SKM-1 (cell line): Measurements from ENCODE around the gene MAPK8IP3.

Source experiments
- DNase-seq: peaks from one replicate; lab custom pipeline; 2025; ENCODE audit not compliant: unreplicated experiment; lab: John Stamatoyannopoulos, UW

MAPK8IP3 gene

GRCh38 chr16:1705688-1706385, at the start of gene MAPK8IP3:
TSS of gene MAPK8IP3 (plus strand) at chr16:1706195. CDS start at chr16:1706340, 145 bp downstream.
- DNase-seq: peak; percentile 64

GRCh38 chr16:1656808-1657617, 49.0 kb upstream of the MAPK8IP3 start:
- no peak for DNase-seq

- DNase-seq: no peak
Measured at GRCh38 chr16:1657841-1658240, 48.2 kb upstream of the MAPK8IP3 start.

- no peak for DNase-seq
Measured at GRCh38 chr16:1659031-1659430, 47.0 kb upstream of the MAPK8IP3 start.

GRCh38 chr16:1661826-1662225, 44.2 kb upstream of the MAPK8IP3 start:
- no peak for DNase-seq

GRCh38 chr16:1662543-1662942, 43.5 kb upstream of the MAPK8IP3 start:
- DNase-seq: no peak

- no peak for DNase-seq
Measured at GRCh38 chr16:1665829-1666228, 40.2 kb upstream of the MAPK8IP3 start.

- no peak for DNase-seq
Measured at GRCh38 chr16:1666316-1666715, 39.7 kb upstream of the MAPK8IP3 start.

GRCh38 chr16:1667271-1667670, 38.7 kb upstream of the MAPK8IP3 start:
- DNase-seq: no peak

- no peak for DNase-seq
Measured at GRCh38 chr16:1667916-1668315, 38.1 kb upstream of the MAPK8IP3 start.

GRCh38 chr16:1668612-1669319, 37.2 kb upstream of the MAPK8IP3 start:
- DNase-seq: no peak

- no peak for DNase-seq
Measured at GRCh38 chr16:1669698-1670097, 36.3 kb upstream of the MAPK8IP3 start.

- no peak for DNase-seq
Measured at GRCh38 chr16:1670371-1670770, 35.6 kb upstream of the MAPK8IP3 start.

GRCh38 chr16:1670866-1671265, 35.1 kb upstream of the MAPK8IP3 start:
- DNase-seq: no peak

- no peak for DNase-seq
Measured at GRCh38 chr16:1673424-1674151, 32.4 kb upstream of the MAPK8IP3 start.

GRCh38 chr16:1674306-1674705, 31.7 kb upstream of the MAPK8IP3 start:
- DNase-seq: no peak

GRCh38 chr16:1674751-1675664, 31.0 kb upstream of the MAPK8IP3 start:
- DNase-seq: no peak

GRCh38 chr16:1676661-1677060, 29.3 kb upstream of the MAPK8IP3 start:
- DNase-seq: no peak

- DNase-seq: no peak
Measured at GRCh38 chr16:1677339-1677738, 28.7 kb upstream of the MAPK8IP3 start.

GRCh38 chr16:1677942-1678499, 28.0 kb upstream of the MAPK8IP3 start, which contains the start of gene JPT2:
TSS of gene JPT2 (plus strand) at chr16:1678279. CDS start at chr16:1678313, 34 bp downstream.
- peak; percentile 91 for DNase-seq
